NCI-H1417 treated with DMSO at 0.1 percent for 48 hours (cell line): Measurements from ENCODE around the gene LARGE1.

Experiments used
- DNase-seq: peaks from one replicate; lab custom pipeline; 2025; lab: John Stamatoyannopoulos, UW

The LARGE1 gene

GRCh38 chr22:33557836-33558235 is 362.4 kb downstream of the LARGE1 start:
- DNase-seq = no peak

DNA sequence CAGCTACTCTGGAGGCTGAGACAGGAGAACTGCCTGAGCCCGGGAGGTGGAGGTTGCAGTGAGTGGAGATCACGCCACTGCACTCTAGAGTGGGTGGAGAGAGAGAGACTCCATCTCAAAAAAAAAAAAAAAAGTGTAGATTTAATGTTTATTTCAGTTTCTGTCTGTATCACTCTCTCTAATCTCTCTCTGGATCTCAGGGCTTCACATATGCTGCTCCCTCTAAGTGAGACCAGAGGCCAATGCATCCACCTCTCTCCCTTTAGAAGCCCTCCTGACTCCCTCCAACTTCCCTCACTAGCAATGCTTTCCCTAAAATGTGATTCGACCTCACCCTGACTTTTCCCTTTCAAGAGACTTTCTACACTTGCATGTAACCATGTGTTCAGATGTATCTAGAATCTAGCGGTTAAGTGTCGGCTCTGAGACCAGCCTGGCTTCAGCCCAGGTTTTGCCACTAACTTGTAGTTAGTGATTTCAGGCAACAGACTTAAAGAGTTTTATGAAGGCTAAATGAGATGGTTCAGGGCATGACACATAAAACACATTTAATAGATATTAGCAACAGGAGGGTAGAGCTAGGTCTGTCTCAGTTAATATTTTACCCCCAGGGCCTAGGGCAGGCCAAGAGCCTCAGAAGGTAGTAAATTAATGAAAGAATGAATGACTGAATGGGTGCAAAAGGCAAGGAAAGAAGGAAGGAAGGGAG is 364.3 kb downstream of the LARGE1 start:
- DNase-seq = no peak

GRCh38 chr22:33553493-33553892 is 366.8 kb downstream of the LARGE1 start:
- DNase-seq = no peak

DNA sequence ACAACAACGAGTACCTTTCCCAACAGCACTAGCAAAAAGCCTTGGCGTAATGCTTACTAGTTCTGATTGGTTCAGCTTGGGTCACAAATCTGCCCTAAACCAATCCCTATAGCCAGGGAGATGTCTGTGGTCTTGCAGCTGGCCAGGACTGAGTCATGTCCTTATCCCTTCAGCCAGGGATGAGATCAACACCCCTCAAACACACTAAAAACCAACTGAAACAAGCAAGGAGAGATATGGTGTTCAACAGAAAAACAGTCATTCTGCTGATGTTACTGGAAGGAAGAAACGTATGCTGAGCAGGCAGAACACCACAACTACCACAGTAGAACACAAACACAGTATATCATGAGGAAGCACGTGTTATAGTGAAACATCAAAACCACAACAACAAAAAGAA is 375.6 kb downstream of the LARGE1 start:
- no peak for DNase-seq

- DNase-seq = no peak
These were observed 377.6 kb downstream of the LARGE1 start for GRCh38 chr22:33542722-33543121.

DNA sequence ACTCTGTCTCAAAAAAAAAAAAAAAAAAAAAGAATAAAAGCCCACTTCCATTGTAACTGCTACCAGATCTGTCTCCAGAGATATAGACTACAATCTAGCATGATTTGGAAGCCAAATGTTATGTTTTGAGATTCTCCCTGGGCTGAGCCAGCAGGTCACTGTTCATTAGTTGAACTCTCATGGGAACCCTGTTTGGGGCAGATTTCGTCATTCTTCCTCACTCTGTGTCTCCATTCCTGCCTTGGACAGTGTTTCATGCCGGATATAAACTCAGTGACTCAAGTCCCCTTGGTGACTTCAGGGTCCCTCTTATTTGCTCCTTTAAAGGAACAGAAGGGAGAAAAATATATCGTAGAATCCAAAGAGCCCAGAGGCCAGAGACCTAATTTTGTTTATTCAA is 378.1 kb downstream of the LARGE1 start:
- DNase-seq = no peak

DNA sequence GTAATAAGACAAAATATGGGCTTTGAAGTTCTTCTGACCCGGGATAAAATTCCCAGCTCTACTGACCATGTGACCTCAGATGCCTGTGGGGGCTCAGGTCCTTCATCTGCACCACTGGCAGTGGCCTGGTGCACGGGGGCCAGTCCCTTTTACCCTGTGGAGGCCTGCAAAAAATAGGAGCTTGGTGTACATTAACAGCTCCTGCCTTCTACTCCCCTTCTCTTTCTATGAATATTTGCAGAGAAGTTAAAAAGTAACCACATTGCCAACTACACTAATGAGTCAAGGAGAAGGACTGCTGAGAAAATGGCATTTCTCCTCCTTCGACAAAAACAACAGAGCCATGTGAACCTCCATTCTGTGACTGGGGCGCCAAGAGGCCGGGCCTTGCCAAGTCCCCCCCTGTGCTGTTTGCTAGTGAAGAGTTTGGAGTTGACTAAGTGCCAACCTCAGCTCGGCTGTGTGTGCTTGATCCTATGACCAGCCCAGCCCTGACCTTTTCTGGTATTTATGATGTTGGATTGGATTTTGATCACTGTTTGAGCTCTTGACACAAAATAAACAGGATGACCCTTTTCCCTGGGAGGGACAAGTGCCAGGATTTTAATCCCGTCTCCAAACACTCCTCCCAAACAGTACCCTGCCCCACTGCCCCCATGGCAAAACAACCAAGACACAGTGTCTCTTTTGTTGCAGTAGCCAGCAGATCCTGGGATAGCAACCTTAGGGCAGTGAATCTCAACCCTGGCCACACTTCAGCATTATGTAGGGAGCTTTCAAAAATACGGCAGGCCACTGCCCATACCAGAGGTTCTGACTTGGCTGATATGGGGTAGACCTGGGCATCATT is 380.1 kb downstream of the LARGE1 start:
- DNase-seq = no peak

DNA sequence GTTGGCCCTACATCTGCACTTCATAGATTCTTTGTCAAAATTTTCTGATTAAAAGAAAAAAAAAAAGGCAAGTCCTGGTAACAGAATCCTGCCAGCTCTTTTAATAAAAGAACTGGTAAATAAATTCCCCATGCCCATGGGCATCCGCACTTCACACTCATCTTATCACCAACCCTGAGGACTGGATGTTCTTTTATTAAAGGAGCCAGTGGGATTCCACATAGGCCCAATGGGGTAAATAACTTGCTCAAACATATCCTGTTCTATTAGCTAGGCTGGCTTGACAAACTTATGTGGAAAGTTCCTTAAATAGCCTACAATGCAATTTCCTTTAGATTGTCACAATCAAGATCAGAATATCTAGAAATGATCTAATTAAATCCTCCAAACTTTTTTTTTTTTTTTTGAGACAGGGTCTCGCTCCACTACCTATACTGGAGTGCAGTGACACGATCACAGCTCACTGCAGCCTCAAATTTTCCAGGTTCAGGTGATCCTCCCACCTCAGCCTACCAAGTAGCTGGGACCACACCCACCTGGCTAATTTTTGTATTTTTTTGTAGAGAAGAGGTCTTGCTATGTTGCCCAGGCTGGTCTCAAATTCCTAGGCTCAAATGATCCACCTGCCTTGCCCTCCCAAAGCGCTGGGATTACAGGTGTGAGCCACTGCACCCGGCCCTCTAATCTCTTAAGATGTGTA is 380.9 kb downstream of the LARGE1 start:
- DNase-seq = no peak

DNA sequence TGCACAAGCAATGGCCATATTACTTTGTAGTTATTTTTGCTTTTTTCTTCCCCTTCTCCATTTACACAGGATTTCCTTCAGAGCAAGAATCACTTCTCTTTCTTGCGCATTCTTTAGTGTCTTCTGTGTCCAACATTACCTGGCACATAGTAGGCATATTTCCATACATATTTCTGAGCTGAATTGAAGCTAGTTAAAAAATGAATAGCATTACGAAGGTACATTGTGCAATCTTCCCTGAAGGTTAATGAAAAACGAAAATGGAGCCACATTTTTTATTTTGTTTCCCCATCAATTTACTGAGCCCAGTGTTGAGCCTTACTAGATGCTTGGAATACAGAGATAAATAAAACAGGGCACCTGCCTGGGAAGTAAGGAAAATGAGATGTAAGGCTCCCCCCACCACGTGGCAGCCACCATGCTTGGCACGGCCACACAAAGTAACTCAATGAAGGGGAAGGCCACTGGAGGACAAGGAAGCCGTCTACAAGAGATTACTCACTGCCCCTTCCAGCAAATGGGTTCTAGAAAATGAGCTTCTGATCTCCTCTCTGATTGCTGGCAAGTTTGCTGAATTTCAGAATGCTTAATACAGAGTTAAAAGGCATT is 381.9 kb downstream of the LARGE1 start:
- DNase-seq = no peak

- no peak for DNase-seq
These were observed 383.2 kb downstream of the LARGE1 start for GRCh38 chr22:33537059-33537458.

DNA sequence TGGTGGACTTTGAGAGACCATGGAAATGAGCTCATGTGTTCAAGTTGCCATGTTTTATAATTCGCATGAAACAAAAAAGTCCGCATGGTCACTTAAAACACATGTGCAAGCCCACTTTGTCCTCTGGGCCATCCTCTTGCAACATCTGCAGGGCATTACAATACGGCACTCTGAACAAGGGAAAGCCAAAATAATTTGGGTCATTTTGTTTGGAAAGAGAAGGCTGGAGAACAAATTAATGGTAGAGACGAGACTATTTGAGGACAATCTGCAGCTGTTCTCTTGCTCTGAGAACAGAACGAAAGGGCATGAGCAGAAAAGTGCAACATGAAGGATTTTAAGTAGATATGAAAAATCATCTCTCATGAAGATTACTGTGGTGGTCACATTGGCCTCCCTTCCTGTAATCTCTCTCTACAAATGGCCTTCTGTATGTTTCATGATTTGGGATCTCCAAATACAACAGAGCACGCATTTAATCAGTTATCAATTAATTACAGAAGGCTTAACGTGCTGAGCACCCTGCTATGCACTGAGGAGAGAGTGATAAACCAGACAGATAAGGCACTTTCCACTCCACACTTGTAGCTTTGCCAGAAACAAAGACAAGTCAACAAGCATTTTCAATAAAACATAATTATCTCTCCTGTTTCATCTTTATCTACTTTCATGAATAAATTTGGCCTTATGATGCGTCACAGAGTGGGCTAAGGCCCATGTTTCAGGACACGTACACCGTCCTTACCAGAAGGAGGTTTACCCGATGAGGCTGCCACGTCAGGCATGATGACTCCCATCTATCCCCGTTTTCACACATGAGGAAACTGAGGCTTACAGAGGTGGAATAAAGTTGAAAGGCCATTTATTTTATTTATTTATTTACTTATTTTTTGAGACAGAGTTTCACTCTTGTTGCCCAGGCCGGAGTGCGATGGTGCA is 384.1 kb downstream of the LARGE1 start:
- DNase-seq = no peak

DNA sequence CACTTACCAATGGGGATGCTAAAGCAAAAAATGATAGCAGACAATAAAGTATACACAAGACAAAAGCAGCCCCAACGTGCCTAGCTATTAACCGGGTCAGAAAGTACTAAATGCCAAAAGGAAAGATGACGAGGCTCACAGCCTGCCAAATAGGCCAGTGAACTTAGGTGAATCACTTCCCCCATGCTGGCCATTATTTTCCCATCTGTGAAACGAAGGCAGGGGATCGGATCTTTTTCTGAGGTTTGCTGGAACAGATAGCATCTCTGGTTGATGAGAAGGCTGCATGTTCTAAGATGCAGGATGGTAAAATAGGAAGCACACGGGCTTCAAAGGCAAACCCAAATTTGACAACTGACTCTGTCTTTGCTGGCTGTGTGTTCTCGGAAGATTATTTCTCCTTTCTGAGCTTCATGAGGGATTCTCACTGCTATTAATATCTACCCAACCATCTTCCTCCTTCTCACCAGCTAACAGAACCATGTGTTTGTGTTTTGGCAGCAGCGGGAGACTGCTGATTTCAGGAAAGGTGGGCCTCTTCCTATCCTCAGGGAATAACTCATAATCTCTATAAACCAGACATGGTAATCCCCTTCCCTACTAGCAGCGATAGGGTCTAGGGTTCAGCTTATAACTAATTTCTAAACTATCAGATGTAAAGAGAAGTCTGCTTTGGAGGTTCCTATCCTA is 390.7 kb downstream of the LARGE1 start:
- no peak for DNase-seq

DNA sequence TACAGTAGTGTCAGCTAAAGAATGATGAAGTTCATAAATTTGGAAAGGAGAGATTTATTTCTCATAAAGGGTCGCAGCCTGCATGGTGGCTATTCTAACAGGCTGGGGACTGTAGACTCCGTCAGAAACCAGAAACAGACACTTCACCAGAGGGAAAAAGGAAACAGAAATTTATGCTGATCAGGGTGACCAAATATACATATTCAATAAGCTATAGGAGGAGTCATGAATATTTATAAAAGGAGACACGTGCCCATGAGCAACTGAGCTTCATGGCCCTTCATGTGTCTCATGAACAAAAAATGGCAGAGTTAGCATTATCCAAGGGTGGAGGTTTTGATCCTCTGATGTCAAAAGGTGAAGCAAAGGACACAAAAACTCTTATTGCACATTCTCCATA is 392.1 kb downstream of the LARGE1 start:
- no peak for DNase-seq

- no peak for DNase-seq
These were observed 393.7 kb downstream of the LARGE1 start for GRCh38 chr22:33526434-33527107.

- DNase-seq = no peak
These were observed 395.6 kb downstream of the LARGE1 start for GRCh38 chr22:33524511-33525260.

GRCh38 chr22:33521879-33522665 is 398.2 kb downstream of the LARGE1 start:
- no peak for DNase-seq

- no peak for DNase-seq
These were observed 399.1 kb downstream of the LARGE1 start for GRCh38 chr22:33520904-33521780.
